Ishikawa (cell line): ENCODE results near the gene KNDC1.

ENCODE experiments used
- CEBPB ChIP-seq: IDR thresholded peaks from 2 replicates; pipeline ENCODE4 v1.6.1; 2012
- CREB1 ChIP-seq: IDR thresholded peaks from 2 replicates; pipeline ENCODE4 v1.6.1; 2012; ENCODE audit warnings: low read depth
- EP300 ChIP-seq: IDR thresholded peaks from 2 replicates; pipeline ENCODE4 v1.6.1; 2012; ENCODE audit warnings: borderline replicate concordance
- MAX ChIP-seq: IDR thresholded peaks from 2 replicates; pipeline ENCODE4 v1.6.1; 2012
- NFIC ChIP-seq: IDR thresholded peaks from 2 replicates; pipeline ENCODE4 v1.6.1; 2012
- RAD21 ChIP-seq: IDR thresholded peaks from 2 replicates; pipeline ENCODE4 v1.6.1; 2012; ENCODE audit warnings: low read depth
- TAF1 ChIP-seq: IDR thresholded peaks from 2 replicates; pipeline ENCODE4 v1.6.1; 2012; ENCODE audit warnings: low read depth, mild to moderate bottlenecking
- TF ChIP-seq, protein P1 (sequence below): IDR thresholded peaks from 2 replicates; pipeline ENCODE4 v1.6.1; 2012; ENCODE audit warnings: low read depth, mild to moderate bottlenecking
- TF ChIP-seq, protein P2 (sequence below): IDR thresholded peaks from 2 replicates; pipeline ENCODE4 v1.6.1; 2012

DNA sequence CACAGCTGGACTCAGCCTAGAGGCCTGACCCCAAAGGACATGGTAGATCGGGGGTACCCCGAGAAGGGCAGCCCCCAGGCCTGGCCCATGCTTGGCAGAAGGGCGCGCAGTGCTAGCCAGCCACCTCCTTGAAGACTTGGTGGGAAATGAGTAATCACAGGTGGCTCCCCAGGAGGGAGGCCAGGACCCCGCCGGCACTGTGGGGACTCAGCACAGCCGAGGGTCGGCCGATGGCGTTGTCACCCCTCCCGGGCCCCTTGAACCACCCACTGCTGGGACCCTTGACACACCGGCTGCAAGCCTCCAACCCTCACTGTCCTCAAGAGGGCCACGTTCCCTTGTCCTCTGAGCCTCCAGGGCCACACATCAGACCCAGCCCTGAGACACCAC is 44.6 kb upstream of the KNDC1 start:
- no peak for TF ChIP-seq RAD21
- no peak for TF ChIP-seq MAX
- TF ChIP-seq EP300: no peak
- TF ChIP-seq, protein P1, sequence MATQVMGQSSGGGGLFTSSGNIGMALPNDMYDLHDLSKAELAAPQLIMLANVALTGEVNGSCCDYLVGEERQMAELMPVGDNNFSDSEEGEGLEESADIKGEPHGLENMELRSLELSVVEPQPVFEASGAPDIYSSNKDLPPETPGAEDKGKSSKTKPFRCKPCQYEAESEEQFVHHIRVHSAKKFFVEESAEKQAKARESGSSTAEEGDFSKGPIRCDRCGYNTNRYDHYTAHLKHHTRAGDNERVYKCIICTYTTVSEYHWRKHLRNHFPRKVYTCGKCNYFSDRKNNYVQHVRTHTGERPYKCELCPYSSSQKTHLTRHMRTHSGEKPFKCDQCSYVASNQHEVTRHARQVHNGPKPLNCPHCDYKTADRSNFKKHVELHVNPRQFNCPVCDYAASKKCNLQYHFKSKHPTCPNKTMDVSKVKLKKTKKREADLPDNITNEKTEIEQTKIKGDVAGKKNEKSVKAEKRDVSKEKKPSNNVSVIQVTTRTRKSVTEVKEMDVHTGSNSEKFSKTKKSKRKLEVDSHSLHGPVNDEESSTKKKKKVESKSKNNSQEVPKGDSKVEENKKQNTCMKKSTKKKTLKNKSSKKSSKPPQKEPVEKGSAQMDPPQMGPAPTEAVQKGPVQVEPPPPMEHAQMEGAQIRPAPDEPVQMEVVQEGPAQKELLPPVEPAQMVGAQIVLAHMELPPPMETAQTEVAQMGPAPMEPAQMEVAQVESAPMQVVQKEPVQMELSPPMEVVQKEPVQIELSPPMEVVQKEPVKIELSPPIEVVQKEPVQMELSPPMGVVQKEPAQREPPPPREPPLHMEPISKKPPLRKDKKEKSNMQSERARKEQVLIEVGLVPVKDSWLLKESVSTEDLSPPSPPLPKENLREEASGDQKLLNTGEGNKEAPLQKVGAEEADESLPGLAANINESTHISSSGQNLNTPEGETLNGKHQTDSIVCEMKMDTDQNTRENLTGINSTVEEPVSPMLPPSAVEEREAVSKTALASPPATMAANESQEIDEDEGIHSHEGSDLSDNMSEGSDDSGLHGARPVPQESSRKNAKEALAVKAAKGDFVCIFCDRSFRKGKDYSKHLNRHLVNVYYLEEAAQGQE: no peak
- no peak for TF ChIP-seq TAF1
- TF ChIP-seq CEBPB: no peak
- TF ChIP-seq, protein P2, sequence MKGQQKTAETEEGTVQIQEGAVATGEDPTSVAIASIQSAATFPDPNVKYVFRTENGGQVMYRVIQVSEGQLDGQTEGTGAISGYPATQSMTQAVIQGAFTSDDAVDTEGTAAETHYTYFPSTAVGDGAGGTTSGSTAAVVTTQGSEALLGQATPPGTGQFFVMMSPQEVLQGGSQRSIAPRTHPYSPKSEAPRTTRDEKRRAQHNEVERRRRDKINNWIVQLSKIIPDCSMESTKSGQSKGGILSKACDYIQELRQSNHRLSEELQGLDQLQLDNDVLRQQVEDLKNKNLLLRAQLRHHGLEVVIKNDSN: no peak
- TF ChIP-seq CREB1: no peak
- no peak for TF ChIP-seq NFIC
